Neural progenitor cell (in vitro differentiated cells): ENCODE measurements around the gene ARPIN. TPM values are rescaled to one million over a fixed set of nuclear protein-coding genes. Genes with fewer than 3 reads are reported as not detected.
"Not testable (repeated sequence)": the region's sequence is repeated elsewhere in the genome, so short reads cannot be mapped to it uniquely, and the experiment has no call there.

Source experiments
- DNase-seq: peaks from one replicate; pipeline ENCODE4 v3.0.0-alpha.2; 2016; ENCODE audit warnings: low spot score
- H2AFZ ChIP-seq: fragments of 200-600 bp; sonication (generic); replicated peaks from 2 replicates; pipeline ENCODE4 v1.6.1; 2016; ENCODE audit warnings: antibody characterized with exemption
- H3F3A ChIP-seq: fragments of 200-600 bp; sonication (generic); 2 replicates; pipeline ENCODE4 v1.6.1; 2016; ENCODE audit warnings: antibody characterized with exemption, low read depth
- H3K27ac ChIP-seq: fragments of 200-600 bp; sonication (generic); 2 replicates; pipeline ENCODE4 v1.5.1; 2016; ENCODE audit warnings: mild to moderate bottlenecking
- H3K27me3 ChIP-seq: fragments of 200-600 bp; sonication (generic); 2 replicates; pipeline ENCODE4 v1.6.1; 2016; ENCODE audit warnings: mild to moderate bottlenecking, moderate library complexity
- H3K36me3 ChIP-seq: fragments of 200-600 bp; sonication (generic); 2 replicates; pipeline ENCODE4 v1.5.1; 2016
- H3K4me1 ChIP-seq: fragments of 200-600 bp; sonication (generic); 2 replicates; pipeline ENCODE4 v1.6.1; 2016; ENCODE audit warnings: mixed run types
- H3K4me2 ChIP-seq: fragments of 200-600 bp; sonication (generic); 2 replicates; pipeline ENCODE4 v1.6.1; 2016
- H3K4me3 ChIP-seq: fragments of 200-600 bp; sonication (generic); 2 replicates; pipeline ENCODE4 v1.5.1; 2016
- H3K79me2 ChIP-seq: fragments of 200-600 bp; sonication (generic); 2 replicates; pipeline ENCODE4 v1.6.1; 2016; ENCODE audit warnings: low read depth
- H3K9ac ChIP-seq: fragments of 200-600 bp; sonication (generic); 2 replicates; pipeline ENCODE4 v1.6.1; 2016
- H3K9me3 ChIP-seq: fragments of 200-600 bp; sonication (generic); 2 replicates; pipeline ENCODE4 v1.5.1; 2016; ENCODE audit warnings: low read depth
- H4K20me1 ChIP-seq: fragments of 200-600 bp; sonication (generic); 2 replicates; pipeline ENCODE4 v1.6.1; 2016; ENCODE audit warnings: low read depth
- H3K27ac Mint-ChIP-seq: 3 replicates; pipeline ENCODE4 v1.8.0; 2021; ENCODE audit warnings: mixed read lengths
- H3K27me3 Mint-ChIP-seq: 2 replicates; pipeline ENCODE4 v1.8.0; 2022; ENCODE audit warnings: low read depth, mild to moderate bottlenecking, inconsistent platforms, moderate library complexity, mixed read lengths; ENCODE audit not compliant: insufficient read depth
- H3K36me3 Mint-ChIP-seq: 3 replicates; pipeline ENCODE4 v1.8.0; 2021; ENCODE audit warnings: mixed read lengths
- H3K4me1 Mint-ChIP-seq: 3 replicates; pipeline ENCODE4 v1.8.0; 2021; ENCODE audit warnings: mixed read lengths
- H3K4me3 Mint-ChIP-seq: 3 replicates; pipeline ENCODE4 v1.8.0; 2021; ENCODE audit warnings: mild to moderate bottlenecking, moderate library complexity, mixed read lengths
- H3K9me3 Mint-ChIP-seq: 3 replicates; pipeline ENCODE4 v1.8.0; 2020; ENCODE audit warnings: mixed read lengths
- CTCF ChIP-seq: fragments of 200-600 bp; sonication (generic); IDR thresholded peaks from 2 replicates; pipeline ENCODE4 v1.5.1; 2017; ENCODE audit warnings: antibody characterized with exemption, mild to moderate bottlenecking
- EZH2 ChIP-seq: fragments of 200-600 bp; sonication (generic); IDR thresholded peaks from 2 replicates; pipeline ENCODE4 v1.6.1; 2017; ENCODE audit warnings: antibody characterized with exemption, mild to moderate bottlenecking, moderate library complexity
- EZH2phosphoT487 ChIP-seq: fragments of 200-600 bp; sonication (generic); IDR thresholded peaks from 2 replicates; pipeline ENCODE4 v1.6.1; 2017; ENCODE audit warnings: antibody characterized with exemption
- total RNA-seq: library from RNA; depleted of rRNA; stranded (reverse); fragments of >200 nt; gene quantifications from 2 replicates; pipeline ENCODE4 v1.2.3, GENCODE V29; 2015; ENCODE audit warnings: low replicate concordance

Gene ARPIN
- total RNA-seq, 1 donor from 2014 or later: 5.9 TPM

- no peaks in the 10 kb centered on the region for H3K4me1 ChIP-seq
- Mint-ChIP-seq H3K4me3 (no peak overlapping the region), H3K27me3 (peaks cover 3% of the 10 kb centered on the region), H3K27ac (no peak overlapping the region), H3K9me3 (peaks cover 13% of the 10 kb centered on the region), H3K36me3 (peaks cover 25% of the 10 kb centered on the region), H3K4me1 (no peaks in the 10 kb centered on the region)
- TF ChIP-seq CTCF (no peak), EZH2phosphoT487 (no peak), EZH2 (no peak)
- no peak overlapping the region for H3K27ac ChIP-seq
- H3K9ac ChIP-seq: no peak overlapping the region
- H4K20me1 ChIP-seq: no peaks in the 10 kb centered on the region
- no peaks in the 10 kb centered on the region for H3K36me3 ChIP-seq
- H2AFZ ChIP-seq: no peak overlapping the region
- no peak for DNase-seq
- H3F3A ChIP-seq: no peaks in the 10 kb centered on the region
- no peaks in the 10 kb centered on the region for H3K9me3 ChIP-seq
- H3K4me2 ChIP-seq: no peak overlapping the region
- H3K27me3 ChIP-seq: no peaks in the 10 kb centered on the region
- no peaks in the 10 kb centered on the region for H3K79me2 ChIP-seq
- H3K4me3 ChIP-seq: no peak overlapping the region
Measured at GRCh38 chr15:89857673-89858072, 55.1 kb downstream of the ARPIN start.

- H3K27me3 ChIP-seq: no peaks in the 10 kb centered on the region
- no peak for DNase-seq
- H3K4me1 ChIP-seq: no peaks in the 10 kb centered on the region
- no peak overlapping the region for H3K4me3 ChIP-seq
- no peaks in the 10 kb centered on the region for H3K9me3 ChIP-seq
- H3K27ac ChIP-seq: no peak overlapping the region
- Mint-ChIP-seq H3K36me3 (peaks cover 35% of the 10 kb centered on the region), H3K9me3 (peaks cover 13% of the 10 kb centered on the region), H3K27me3 (peaks cover 4% of the 10 kb centered on the region), H3K27ac (no peak overlapping the region), H3K4me3 (no peak overlapping the region), H3K4me1 (peaks cover 1% of the 10 kb centered on the region)
- H4K20me1 ChIP-seq: no peaks in the 10 kb centered on the region
- no peak overlapping the region for H3K9ac ChIP-seq
- no peak overlapping the region for H2AFZ ChIP-seq
- H3K36me3 ChIP-seq: no peaks in the 10 kb centered on the region
- H3K79me2 ChIP-seq: no peaks in the 10 kb centered on the region
- TF ChIP-seq EZH2: no peak
- no peak for TF ChIP-seq CTCF
- TF ChIP-seq EZH2phosphoT487: no peak
- no peak overlapping the region for H3K4me2 ChIP-seq
- no peaks in the 10 kb centered on the region for H3F3A ChIP-seq
Measured at GRCh38 chr15:89855948-89856347, 56.8 kb downstream of the ARPIN start.

- H3K4me1 Mint-ChIP-seq, H3F3A ChIP-seq, H3K27ac Mint-ChIP-seq: not testable (repeated sequence)
Measured at GRCh38 chr15:89854863-89855262, 57.9 kb downstream of the ARPIN start.

GRCh38 chr15:89852342-89852995, 60.3 kb downstream of the ARPIN start:
- Mint-ChIP-seq H3K27me3 (peaks cover 4% of the 10 kb centered on the region), H3K27ac (no peak overlapping the region), H3K4me3 (no peak overlapping the region), H3K36me3 (peaks cover 38% of the 10 kb centered on the region), H3K9me3 (peaks cover 13% of the 10 kb centered on the region), H3K4me1 (peaks cover 18% of the 10 kb centered on the region)
- Histone ChIP-seq H3K4me2 (no peak overlapping the region), H3K27ac (no peak overlapping the region), H2AFZ (no peak overlapping the region), H3K4me3 (no peak overlapping the region), H4K20me1 (no peaks in the 10 kb centered on the region), H3K27me3 (no peaks in the 10 kb centered on the region), H3K9me3 (no peaks in the 10 kb centered on the region), H3K79me2 (no peaks in the 10 kb centered on the region), H3K4me1 (no peaks in the 10 kb centered on the region), H3K36me3 (no peaks in the 10 kb centered on the region), H3K9ac (no peak overlapping the region), H3F3A (no peaks in the 10 kb centered on the region)
- no peak for DNase-seq
- TF ChIP-seq EZH2 (no peak), CTCF (no peak), EZH2phosphoT487 (no peak)

More at GRCh38 chr15:89854863-89855262, 57.9 kb downstream of the ARPIN start:
- H2AFZ ChIP-seq, H3K4me3 Mint-ChIP-seq, H3K36me3 ChIP-seq, DNase-seq, H3K9ac ChIP-seq, H3K9me3 ChIP-seq, H3K27me3 ChIP-seq, H3K4me1 ChIP-seq, H3K4me2 ChIP-seq, H3K27ac ChIP-seq, H3K79me2 ChIP-seq, H3K4me3 ChIP-seq, H3K27me3 Mint-ChIP-seq, H4K20me1 ChIP-seq: not testable (repeated sequence)
- H3K36me3 Mint-ChIP-seq: peaks cover 32% of the 10 kb centered on the region
- H3K9me3 Mint-ChIP-seq: peaks cover 13% of the 10 kb centered on the region
